ENCODE results near the gene RPL32. TPM values are rescaled to one million over a fixed set of nuclear protein-coding genes. Genes with fewer than 3 reads are reported as not detected.
A peak's percentile ranks its signal among the peaks of the same experiment; 100 is the strongest.

RPL32 gene
- total and polyA plus RNA-seq, 2 donors (not counting 3 experiments of a cell fraction or from before 2014, with no cell fraction given) = 1,075 to 1,588 TPM

DNA sequence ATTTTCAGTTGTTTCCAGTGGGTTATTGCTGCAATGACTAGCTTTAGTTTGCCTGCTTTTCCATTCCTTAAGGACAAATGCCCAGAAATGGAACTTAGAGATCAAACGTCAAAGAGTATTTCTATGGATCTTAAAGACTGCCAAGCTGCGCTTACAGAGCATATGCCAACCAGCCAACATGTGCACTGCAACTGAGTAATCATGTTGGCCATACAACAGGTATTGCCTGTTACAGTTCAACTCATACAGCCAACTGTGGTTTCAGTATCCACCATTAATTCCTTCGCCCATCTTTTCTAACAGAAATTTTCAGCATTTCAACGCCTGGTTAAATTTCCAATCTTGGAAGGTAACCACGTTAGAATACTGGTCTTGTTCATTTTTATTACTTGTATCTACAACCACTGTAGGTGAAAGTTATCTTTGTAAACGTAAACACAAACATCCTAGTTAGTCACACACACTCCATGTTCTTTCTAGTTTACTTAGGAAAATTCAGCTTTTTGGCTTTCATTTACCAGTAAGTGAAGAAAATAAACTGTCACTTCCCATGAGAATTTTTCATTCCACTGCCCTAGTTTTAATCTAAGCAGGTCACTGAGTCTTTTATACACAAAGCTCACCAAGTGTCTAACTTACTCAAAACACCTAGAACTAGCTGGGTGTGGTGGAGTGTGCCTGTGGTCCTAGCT lies 3.9 kb downstream of the RPL32 start:
- POLR2A ChIA-PET = interaction anchor here (0.6 kb wide), 1 partner anchor 27 kb away, joined by 9 read pairs; no protein-coding TSS in a partner anchor
- no peak overlapping the region for H2AFZ ChIP-seq (ENCODE audit: low read depth, low read length)
- no peak for FAIRE-seq

More for the DNA sequence above, 3.9 kb downstream of the RPL32 start:
- BruUV-seq (replicated peaks) = no TSS peak
- H3K4me3 ChIP-seq (replicated peaks in 1 of 3; ENCODE audit: insufficient read depth in 1 of 3, low read depth in 1 of 3, low read length in 3 of 3) = peak overlapping the region in 1 of 3 experiments; percentile 1
- peaks cover 59% of the 10 kb centered on the region for H3K79me2 ChIP-seq (ENCODE audit: control insufficient read depth, insufficient read depth, low read length)
- no peaks in the 10 kb centered on the region for H3K9me1 ChIP-seq (replicated peaks; ENCODE audit: control insufficient read depth, extremely low read depth, insufficient read depth, low read length)
- H3K27ac ChIP-seq (ENCODE audit: insufficient read depth, low read depth, low read length) = no peak overlapping the region
- H3K4me1 ChIP-seq (ENCODE audit: control insufficient read depth, extremely low read depth, insufficient read depth, low read length) = peaks cover 26% of the 10 kb centered on the region
- H3K4me2 ChIP-seq (ENCODE audit: insufficient read depth, low read length) = peak overlapping the region; percentile 80
- dilution Hi-C loops (cut with MboI; ENCODE audit: extremely low pct_ligation_motif_present, low sequenced_read_pairs) (no loop called here), intact Hi-C loops (cut with micrococcal nuclease) (no loop called here)
- no peaks in the 10 kb centered on the region for H3K9me3 ChIP-seq (replicated peaks; ENCODE audit: control insufficient read depth, insufficient read depth, low read length)
- TF ChIP-seq, protein P1, sequence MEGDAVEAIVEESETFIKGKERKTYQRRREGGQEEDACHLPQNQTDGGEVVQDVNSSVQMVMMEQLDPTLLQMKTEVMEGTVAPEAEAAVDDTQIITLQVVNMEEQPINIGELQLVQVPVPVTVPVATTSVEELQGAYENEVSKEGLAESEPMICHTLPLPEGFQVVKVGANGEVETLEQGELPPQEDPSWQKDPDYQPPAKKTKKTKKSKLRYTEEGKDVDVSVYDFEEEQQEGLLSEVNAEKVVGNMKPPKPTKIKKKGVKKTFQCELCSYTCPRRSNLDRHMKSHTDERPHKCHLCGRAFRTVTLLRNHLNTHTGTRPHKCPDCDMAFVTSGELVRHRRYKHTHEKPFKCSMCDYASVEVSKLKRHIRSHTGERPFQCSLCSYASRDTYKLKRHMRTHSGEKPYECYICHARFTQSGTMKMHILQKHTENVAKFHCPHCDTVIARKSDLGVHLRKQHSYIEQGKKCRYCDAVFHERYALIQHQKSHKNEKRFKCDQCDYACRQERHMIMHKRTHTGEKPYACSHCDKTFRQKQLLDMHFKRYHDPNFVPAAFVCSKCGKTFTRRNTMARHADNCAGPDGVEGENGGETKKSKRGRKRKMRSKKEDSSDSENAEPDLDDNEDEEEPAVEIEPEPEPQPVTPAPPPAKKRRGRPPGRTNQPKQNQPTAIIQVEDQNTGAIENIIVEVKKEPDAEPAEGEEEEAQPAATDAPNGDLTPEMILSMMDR (IDR thresholded peaks at IDR 0.05; ENCODE audit: extremely low read depth in 1 of 2, insufficient read depth in 1 of 2, low read depth in 1 of 2, low read length in 2 of 2) = no peak
- TF ChIP-seq POLR2A (IDR thresholded peaks at IDR 0.05; ENCODE audit: low read depth, low read length) (no peak), POLR2AphosphoS5 (IDR thresholded peaks at IDR 0.05; ENCODE audit: insufficient read depth, low read depth, low read length) (no peak), EZH2 (IDR thresholded peaks at IDR 0.05; ENCODE audit: borderline replicate concordance, low read depth, low read length, severe bottlenecking) (no peak), MYC (IDR thresholded peaks at IDR 0.05; ENCODE audit: low read depth, low read length) (no peak), FOS (IDR thresholded peaks at IDR 0.05; ENCODE audit: borderline replicate concordance, insufficient read depth, low read length) (no peak), GATA2 (IDR thresholded peaks at IDR 0.05; ENCODE audit: insufficient read depth, insufficient read length, low read depth, low read length) (no peak), JUN (IDR thresholded peaks at IDR 0.05; ENCODE audit: borderline replicate concordance, insufficient read depth, insufficient read length, low read depth) (no peak)
- TF ChIP-seq, protein P2, sequence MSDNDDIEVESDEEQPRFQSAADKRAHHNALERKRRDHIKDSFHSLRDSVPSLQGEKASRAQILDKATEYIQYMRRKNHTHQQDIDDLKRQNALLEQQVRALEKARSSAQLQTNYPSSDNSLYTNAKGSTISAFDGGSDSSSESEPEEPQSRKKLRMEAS (IDR thresholded peaks at IDR 0.05; ENCODE audit: insufficient read depth, insufficient read length) = no peak
- no peaks in the 10 kb centered on the region for H3K27me3 ChIP-seq (ENCODE audit: control insufficient read depth in 2 of 2, insufficient read depth in 2 of 2, low read length in 2 of 2)
- H3K36me3 ChIP-seq (ENCODE audit: control insufficient read depth in 2 of 2, extremely low read depth in 1 of 2, insufficient read depth in 2 of 2, low read length in 2 of 2) = peaks cover 47 to 48% of the 10 kb centered on the region in 2 experiments
- H3K9ac ChIP-seq (replicated peaks; ENCODE audit: extremely low read depth, insufficient read depth, low read length) = no peak overlapping the region
- H4K20me1 ChIP-seq (replicated peaks; ENCODE audit: control insufficient read depth, extremely low read depth, insufficient read depth, low read length) = peaks cover 9% of the 10 kb centered on the region
- no peak for DNase-seq (ENCODE audit: low read depth, low spot score)
- CTCF ChIA-PET = interaction anchor here (0.9 kb wide), 1 partner anchor 16 kb away, joined by 3 read pairs; no protein-coding TSS in a partner anchor

Data from endothelial cell of umbilical vein (primary cell).